GM21529 (cell line): Measurements from ENCODE around the gene MAP3K1.

ENCODE experiments used
- ATAC-seq: cut with Tn5 transposase; IDR thresholded peaks from one replicate; pipeline ENCODE4 v1.9.1; 2021; ENCODE audit not compliant: unreplicated experiment

The MAP3K1 gene

DNA sequence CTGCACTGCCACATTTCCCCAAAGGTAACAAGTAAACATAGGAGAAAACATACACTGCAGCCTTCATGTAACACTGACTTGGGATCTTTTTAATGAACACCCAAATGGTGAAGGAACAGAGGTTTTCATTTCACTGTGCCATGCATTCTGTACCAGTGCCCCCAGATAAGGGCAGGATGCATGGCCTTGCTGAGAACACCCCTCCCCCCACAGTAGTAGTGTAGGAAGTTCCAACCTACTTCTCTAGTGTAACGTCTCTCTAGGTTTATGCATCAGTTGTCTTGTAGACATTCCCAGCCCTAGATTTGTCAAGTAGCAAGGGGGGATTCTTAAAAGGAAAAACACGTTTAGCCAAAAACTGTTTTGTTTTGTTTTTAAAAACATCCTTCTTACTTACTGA lies 29.9 kb downstream of the MAP3K1 start:
- no peak for ATAC-seq

DNA sequence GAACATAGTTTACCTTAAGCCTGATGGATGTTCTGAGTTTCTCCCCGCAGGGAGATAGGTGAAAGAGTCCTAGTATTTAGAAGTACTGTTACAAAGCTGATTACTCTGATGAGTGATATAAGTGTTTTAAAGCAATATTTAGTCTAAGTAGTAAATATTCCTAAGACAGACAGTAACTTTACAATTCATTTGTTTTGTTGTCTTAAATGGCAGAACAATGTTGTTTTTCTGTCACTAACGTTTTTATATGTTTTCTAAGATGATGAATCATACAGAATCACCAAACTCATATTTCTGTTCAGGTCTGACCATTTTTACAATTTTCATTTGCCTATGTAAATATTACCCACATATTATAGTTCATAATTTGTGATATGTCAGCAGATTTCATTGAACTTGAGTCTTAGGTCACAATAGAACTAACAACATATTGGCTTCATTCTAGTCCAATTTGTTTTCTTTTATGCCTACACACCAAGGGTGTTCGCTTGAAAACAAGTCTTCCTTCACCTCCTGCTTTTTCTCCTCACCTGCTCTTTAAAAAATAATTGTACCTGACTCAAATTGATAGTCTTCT lies 30.6 kb downstream of the MAP3K1 start:
- ATAC-seq = no peak

- ATAC-seq = no peak
These were observed 32.9 kb downstream of the MAP3K1 start for GRCh38 chr5:56848206-56848605.

DNA sequence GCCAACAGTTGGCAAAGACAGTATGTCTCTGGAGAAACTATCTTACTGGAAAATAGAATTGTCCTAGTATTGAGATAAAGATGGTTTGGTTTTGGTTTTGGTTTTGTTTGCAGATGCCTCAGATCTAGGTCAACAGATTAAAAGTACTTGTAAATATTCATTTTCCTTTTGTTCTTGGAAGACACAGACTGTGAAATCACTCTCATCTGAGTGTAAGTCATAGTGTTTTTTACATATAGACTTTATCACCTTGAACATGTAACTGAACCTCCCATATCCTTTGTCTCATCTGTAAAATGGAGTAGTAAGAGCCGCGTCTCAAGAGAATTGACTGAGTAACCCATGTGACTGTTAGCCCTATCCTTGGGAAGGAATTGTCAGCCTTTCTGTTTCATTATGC lies 34.3 kb downstream of the MAP3K1 start:
- no peak for ATAC-seq

- no peak for ATAC-seq
These were observed 35.1 kb downstream of the MAP3K1 start for GRCh38 chr5:56850423-56850822.

DNA sequence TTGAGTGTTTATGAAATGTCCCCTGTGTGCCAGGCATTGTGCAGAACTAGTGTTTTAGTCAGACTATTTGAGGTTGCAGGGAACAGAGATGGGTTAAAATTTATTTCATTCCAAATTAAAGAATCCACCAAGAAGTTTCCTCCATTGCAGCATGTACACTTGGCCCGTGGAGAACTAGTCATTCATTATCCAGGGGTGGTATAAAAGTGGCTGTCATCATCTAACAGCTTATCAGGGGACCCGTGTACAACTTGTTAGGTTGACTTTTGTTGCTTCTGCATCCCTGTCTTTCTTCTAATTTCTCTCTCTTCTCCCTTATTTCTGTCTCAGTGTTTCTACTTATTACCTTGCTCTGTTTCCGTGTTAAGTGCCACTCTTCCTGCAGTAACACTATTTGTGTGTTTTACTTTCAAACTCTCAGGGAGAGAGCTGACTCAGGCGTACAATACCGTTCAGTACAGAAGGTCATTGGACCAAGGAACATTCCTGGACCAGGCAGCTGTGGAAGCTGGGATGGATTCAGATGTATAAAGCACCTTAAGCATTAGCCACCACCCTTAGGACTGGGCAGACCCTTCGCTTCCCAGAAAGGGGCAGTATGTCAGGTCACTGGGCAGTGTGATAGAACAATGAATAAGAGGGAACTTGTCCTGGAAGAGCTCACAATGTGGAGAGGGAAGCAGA lies 36.1 kb downstream of the MAP3K1 start:
- no peak for ATAC-seq

- ATAC-seq = no peak
These were observed 37.1 kb downstream of the MAP3K1 start for GRCh38 chr5:56852228-56853000.

DNA sequence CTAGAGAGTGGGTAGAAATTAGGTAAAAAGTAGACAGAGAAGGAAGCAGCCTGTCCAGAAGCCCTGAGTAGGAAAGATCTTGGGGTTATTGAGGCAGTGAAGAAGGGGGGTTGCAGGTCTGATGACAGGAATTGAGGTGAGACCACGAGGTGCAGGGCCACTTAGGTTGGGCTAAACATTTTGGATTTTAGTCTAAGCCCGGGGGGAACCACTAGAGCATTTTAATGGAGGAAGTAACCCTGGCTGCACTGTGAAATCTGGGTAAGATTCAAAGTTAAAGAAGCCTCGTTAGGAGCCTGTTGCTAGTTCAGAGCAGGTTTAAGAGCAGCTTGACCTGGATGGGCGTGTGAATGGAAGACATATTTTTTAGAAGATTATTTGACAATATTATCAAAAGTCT lies 38.3 kb downstream of the MAP3K1 start:
- ATAC-seq = no peak

DNA sequence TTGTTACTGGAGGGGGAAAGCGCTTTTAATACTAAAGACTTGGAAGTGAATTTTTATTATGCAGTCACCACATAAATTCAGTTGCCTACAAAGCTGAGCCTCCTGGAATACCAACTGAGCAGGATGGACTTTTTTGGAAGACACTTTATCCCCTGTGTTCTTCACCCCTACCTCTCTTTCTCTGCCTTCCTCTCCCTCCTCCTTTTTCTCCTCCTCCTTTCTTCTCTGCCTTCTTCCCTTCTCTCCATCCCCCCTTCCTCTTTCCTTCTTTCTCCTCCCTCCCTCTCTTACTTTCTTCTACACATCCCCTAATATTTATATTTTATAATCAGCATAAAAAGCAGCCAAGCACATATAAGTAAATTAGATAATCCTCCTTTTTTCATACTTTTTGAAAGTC lies 39.6 kb downstream of the MAP3K1 start:
- ATAC-seq = no peak

DNA sequence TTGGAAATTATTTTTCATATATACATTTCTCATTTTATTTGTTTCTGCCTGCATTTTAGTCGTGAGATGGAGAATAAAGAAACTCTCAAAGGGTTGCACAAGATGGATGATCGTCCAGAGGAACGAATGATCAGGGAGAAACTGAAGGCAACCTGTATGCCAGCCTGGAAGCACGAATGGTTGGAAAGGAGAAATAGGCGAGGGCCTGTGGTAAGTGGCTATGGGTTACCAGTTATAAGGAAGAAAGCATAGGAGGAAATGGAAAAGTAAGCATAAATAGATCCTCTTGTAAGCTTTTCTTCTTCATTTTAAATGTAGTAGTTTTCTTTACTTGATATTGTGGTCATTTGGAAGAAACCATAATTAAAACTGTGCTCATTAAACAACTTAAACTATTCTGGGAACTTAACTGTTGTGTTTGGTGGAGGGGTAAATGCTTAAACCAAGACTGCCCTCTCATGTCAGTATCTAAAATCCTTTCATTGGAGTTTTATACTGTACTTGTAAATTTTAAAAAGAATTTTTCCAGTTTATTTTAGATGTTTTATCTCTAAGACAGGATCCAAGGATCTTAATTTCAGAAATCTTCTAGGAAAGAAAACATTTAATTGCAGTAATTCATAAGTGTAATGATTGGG lies 41.3 kb downstream of the MAP3K1 start:
- ATAC-seq = no peak

DNA sequence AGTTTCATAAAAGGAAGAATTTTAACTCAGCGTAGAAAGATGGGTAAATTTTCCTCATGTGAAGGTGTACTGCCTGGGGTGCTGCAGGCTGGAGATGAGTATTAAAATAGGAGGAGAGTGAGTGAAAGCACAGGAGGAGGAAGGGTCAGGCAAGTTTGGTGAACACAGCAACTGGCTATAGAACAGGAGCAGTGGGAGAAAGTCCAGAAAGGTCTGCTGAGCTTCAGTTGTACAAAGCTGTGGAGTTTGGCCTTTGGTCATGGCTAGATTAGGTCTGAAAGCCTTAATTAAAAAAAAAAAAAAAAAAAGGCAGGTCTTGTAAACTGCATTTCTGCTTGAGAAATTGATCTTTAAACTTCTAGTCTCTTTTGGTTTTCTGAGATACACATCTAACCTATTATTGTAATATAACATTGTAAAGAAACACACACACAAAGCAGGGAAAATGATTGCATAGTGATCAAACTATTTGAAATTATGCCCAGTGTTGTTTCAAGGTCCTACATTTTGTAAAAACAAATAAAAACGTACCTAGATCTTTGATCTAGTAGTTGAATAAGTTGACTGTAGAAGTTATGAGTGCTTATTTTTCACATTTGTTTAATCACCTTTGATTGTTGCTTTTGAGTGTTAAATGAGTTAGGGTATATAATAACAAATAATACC lies 43.6 kb downstream of the MAP3K1 start:
- no peak for ATAC-seq

DNA sequence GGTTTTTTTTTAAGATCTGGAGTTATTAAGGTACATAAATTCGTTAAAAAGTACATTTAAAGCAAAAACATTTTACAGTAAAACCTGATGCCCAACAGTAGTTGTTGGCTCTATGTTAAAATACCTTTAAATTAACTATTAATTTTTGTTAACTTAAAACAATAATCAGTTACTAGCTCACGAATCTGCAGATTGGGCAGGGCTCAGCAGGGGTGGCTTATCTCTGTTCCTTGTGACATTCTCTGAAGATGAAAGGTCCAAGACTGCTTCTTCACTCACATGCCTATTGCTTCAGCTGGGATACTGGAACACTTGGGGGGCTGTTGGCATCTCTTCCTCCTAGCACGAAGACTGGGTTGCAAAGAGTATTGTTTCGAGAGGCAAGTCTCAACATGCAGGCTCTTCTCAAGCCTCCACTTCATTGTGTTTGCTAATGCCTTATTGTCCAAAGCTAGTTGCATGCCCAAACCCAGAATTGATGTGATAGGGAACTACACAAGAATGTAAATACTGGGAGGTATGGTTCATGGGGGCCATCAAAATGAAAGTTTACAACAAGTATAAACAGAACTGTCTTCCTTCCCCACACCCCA lies 46.6 kb downstream of the MAP3K1 start:
- no peak for ATAC-seq

DNA sequence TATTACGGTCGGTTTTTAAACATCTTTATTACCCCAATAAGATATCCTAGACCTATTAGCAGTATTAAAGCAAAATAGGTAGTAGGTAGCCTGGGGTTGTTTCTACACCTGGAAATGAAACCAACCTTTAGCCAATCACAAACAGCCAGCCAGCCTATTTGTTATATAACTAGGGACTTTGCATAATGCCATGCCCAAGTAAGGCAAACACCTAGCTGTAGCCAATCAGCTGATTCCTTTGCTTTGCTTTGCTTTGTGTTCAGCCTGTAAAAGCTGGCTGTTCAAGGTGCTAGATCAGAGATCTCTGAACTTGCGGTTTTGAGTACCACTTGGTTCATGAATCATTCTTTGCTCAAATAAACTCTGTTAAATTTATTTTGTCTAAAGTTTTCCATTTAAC lies 47.6 kb downstream of the MAP3K1 start:
- ATAC-seq = no peak

DNA sequence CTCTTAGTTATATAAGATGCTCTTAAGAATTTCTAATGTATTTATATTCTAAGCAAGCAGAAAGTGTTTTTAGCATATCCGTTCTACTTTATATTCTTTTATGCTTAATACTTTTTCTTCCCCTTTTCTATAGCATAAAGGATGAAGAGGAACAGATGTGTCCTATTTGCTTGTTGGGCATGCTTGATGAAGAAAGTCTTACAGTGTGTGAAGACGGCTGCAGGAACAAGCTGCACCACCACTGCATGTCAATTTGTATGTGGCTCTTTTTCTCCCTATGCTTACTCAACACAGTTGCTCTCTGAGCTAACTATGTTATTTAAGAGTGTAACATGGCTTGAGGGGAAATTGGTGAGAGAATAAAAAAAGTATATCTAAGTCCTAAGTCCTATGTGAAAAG lies 56.4 kb downstream of the MAP3K1 start:
- ATAC-seq = no peak

- ATAC-seq = no peak
These were observed 57.7 kb downstream of the MAP3K1 start for GRCh38 chr5:56873056-56873455.

DNA sequence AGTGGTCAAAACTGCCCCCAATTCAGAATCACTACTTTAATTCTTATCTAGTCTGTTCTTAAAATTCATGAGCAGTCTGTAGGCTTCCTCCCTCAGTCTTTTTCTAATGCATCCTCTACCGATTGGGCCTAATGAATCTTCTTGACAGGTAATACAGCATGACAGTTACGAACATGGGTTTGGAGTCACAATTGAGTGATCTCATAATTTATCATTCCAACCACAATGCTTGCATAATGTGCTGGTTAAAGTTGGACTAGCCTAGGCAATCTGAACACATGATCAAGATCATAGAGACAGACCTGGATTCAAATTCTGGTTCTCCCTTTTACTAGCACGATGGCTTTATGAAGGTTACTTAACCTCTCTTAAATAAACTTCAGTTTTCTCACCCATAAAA lies 61.0 kb downstream of the MAP3K1 start:
- ATAC-seq = no peak

- ATAC-seq = no peak
These were observed 66.2 kb downstream of the MAP3K1 start for GRCh38 chr5:56881571-56881970.

DNA sequence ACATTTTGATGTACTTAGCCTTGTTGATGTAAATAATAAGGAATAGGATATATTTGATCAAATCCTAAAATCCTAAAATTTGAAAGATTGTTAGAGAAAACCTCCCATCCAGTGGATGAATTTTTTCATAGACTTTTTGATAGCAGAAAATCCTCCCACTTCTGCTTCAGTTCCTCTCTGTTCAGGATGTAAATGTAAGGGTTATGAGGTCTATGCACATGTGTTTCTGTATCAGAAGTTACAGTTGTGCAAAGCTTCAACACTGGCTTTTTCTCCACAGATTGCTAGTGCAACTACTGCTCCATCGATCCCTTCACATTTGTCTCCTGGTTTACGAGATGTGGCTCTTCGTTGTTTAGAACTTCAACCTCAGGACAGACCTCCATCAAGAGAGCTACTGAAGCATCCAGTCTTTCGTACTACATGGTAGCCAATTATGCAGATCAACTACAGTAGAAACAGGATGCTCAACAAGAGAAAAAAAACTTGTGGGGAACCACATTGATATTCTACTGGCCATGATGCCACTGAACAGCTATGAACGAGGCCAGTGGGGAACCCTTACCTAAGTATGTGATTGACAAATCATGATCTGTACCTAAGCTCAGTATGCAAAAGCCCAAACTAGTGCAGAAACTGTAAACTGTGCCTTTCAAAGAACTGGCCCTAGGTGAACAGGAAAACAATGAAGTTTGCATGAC lies 78.1 kb downstream of the MAP3K1 start:
- no peak for ATAC-seq

GRCh38 chr5:56896763-56897162 lies 81.4 kb downstream of the MAP3K1 start:
- no peak for ATAC-seq

DNA sequence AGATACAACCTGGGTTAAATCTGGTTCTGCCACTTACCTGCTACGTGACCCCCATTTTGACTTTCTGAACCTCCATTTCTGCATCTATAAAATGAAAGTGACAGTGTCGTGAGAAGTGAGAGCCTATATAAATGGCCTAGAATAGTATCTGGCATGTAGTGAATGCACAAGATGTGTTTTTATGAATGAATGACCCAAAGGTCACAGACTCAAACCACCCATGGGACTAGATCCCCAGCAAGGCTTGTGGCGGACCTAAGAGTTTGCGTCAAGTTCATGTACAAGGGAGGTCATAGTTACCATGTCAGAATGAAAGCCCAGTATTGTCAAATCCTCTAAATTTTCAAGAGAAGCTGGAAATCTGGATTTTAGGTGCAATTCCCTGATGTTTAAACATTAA lies 82.9 kb downstream of the MAP3K1 start:
- ATAC-seq = no peak
